GM21717 (cell line): ENCODE data around the gene KIF9.
"Not testable (repeated sequence)": the region's sequence is repeated elsewhere in the genome, so short reads cannot be mapped to it uniquely, and the experiment has no call there.

Experiments used
- ATAC-seq: cut with Tn5 transposase; IDR thresholded peaks from one replicate; pipeline ENCODE4 v1.9.1; 2021; ENCODE audit warnings: mild to moderate bottlenecking, moderate library complexity; ENCODE audit not compliant: unreplicated experiment

Gene KIF9, protein sequence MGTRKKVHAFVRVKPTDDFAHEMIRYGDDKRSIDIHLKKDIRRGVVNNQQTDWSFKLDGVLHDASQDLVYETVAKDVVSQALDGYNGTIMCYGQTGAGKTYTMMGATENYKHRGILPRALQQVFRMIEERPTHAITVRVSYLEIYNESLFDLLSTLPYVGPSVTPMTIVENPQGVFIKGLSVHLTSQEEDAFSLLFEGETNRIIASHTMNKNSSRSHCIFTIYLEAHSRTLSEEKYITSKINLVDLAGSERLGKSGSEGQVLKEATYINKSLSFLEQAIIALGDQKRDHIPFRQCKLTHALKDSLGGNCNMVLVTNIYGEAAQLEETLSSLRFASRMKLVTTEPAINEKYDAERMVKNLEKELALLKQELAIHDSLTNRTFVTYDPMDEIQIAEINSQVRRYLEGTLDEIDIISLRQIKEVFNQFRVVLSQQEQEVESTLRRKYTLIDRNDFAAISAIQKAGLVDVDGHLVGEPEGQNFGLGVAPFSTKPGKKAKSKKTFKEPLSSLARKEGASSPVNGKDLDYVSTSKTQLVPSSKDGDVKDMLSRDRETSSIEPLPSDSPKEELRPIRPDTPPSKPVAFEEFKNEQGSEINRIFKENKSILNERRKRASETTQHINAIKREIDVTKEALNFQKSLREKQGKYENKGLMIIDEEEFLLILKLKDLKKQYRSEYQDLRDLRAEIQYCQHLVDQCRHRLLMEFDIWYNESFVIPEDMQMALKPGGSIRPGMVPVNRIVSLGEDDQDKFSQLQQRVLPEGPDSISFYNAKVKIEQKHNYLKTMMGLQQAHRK

DNA sequence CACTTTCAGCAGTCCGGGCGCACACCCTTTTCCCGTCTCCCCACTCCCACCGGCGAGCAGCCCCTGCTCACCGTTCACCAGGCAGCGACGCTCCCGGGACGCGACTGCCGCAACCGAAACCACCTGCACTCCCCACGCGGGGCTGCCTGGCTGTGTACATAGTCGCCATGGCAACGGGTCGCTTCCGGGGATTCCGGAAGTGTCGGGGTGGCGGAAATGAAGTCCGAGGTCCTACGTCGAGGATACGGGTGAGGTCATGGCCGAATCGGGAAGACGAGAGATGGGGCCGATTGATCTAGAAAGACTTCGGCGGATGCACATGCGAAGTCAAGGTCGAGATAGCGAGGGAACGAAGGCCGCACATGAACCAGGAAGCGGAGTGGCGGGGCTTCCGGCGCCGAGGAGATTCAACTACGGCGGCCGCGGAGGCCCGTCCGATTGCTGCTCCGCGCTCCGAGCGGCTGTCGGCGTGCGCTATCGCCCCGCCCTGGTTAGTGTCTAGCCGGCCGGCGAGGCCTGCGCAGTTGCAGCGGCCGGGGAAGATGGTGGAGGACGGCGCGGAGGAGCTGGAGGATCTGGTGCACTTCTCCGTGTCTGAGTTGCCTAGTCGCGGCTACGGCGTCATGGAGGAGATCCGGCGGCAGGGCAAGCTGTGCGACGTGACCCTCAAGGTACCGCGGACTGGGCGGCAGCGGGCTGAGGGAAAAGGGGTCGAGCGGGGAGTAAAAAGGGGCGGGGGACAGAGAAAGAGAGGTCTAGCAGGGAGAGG, at the start of gene KIF9, which contains the start of gene KLHL18:
Gene KIF9 (minus strand): TSS at position 376 of the 769 bp plus-strand sequence. CDS start 5,425 bp downstream, outside the sequence.
Gene KLHL18 (plus strand): TSS at position 521 of the 769 bp plus-strand sequence. CDS start 22 bp downstream, at position 543.
- peak; percentile 77 for ATAC-seq

DNA sequence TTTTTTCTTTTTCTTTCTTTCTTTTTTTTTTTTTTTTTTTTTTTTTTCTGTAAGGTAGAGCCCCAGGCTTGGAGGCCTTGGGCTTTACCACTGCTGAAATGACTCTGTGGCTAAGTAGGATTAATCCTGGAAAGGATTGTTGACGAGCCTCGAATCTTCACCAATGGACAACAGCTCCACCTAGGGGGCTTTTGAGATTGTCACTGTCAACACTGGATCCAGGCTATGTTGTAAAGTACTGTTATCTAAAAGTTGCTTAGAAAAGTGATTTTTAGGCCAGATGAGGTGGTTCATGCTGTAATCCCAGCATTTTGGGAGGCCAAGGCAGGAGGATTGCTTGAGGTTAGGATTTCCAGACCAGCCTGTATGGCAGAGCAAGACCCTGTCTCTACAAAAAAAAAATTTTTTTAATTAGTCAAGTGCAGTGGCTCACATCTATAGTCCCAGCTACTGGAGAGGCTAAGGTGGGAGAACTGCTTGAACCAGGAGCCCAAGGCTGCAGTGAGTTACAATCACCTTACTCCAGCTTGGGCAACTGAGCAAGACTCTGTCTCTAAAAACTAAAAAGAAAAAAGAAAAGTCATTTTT, 41.8 kb upstream of the KIF9 start:
- no peak for ATAC-seq

DNA sequence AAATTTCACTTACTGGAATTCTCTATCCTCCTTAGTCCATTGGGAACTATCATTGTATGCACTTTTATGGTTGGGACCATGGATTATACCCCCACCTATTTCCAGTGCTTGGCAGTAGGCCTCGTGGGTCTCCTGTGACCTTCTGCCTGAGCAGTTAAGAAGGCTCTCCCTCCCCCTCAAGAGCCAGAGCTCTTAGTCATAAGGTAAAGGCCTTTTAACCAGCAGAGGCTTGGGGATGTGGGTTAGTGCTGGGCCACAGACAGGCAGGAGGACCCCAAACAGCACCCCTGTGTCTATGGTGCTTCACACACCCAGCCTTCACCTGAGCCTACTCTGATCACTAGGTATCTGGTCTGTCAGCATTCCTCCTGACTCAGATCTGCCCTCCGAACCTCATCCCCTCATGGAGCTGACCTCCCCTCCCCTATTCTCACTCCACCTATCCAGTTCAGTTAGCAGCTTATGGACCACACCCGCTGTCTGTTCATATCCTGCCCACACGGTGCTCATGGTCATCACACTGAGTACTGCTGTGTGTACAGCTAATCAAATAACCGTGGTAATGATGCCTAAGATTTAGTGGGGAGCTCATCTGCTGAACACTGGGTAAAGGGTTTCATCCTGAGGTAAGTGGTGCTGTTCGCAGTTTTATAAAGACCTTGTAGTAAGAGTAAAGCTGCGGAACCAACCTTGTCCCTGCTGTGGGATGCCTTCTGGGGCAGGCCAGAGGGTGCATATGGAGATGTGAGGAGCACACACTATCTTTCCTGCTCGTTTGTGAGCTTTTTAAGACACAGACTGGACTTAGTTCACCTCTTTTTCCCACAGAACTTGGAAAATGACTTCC, 41.1 kb upstream of the KIF9 start:
- ATAC-seq = no peak

DNA sequence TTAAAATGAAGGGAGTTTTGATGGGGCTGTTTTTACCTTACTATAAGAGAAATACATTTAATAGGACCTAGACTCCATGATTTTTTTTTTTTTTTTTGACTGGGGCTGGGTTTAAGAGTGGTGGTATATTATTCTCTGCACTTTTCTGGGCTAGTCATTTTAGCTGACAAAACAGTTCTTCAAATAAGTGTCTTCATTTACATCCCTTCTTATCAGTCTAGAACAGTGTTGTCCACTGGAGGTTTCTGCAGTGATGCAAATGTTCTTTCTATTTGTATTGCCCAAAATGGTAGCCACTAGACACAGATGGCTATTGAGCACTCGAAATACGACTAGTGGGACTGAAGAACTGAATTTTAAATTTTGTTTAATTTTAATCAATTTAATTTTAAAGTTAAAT, 37.4 kb upstream of the KIF9 start:
- ATAC-seq = no peak

DNA sequence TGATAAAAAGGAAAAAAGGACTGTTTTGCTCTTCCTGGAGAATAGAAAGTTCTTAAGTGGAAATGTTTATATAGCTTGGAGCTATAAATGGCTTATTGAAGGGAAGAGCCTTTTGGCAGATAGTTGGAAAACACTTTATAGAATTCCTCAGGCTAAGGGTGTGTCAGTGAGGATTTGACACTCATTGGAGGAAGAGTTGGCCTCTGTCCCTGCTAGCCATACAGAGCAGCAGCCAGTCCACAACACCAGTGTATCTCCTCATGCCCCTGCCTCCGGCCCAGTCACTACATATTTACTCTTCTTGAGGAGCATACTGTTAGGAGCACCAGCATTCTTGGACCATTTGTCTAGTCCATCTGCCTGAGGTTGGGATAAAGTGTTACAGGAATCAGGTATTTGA, 36.3 kb upstream of the KIF9 start:
- no peak for ATAC-seq

DNA sequence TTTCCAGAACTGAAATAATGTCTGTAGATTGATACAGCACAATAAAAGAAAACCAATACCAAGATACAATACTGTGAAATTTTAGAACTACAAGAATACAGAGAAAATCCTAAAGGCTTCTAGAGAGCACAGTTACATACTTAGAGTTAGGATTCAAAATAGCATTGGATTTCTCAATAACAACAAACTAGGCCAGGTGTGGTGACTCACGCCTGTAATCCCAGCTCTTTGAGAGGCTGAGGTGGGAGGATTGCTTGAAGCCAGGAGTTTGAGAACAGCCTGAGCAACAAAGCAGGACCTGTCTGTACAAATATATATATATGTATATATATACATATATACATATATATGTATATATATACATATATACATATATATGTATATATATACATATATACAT, 33.6 kb upstream of the KIF9 start:
- ATAC-seq = not testable (repeated sequence)

DNA sequence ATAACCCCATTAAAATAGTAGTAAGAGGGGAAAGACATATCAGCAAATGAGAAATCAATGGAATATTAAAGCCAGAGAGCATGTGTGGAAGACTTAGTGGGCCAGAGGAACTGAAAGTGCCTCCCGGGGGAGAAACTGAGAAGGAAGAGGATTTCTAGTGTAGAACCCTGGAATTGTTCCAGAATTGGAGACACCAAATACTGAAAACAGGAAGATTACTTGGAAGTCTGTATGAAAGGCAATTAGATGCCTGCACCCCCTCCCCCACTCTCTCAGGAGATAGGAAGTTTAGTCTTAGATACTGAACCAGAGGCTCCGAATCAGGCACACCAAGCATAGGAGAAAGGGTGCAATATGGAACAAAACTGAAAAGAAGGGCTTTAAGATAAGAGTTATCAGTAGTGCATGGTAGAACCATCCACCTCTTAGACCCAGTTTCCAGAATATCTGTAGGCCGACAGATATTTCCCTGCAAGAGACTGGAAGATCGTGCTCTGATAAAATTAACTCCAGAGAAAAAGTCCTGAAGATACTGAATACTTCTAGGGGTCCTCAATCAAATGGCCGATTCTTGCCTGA, 32.6 kb upstream of the KIF9 start:
- no peak for ATAC-seq

DNA sequence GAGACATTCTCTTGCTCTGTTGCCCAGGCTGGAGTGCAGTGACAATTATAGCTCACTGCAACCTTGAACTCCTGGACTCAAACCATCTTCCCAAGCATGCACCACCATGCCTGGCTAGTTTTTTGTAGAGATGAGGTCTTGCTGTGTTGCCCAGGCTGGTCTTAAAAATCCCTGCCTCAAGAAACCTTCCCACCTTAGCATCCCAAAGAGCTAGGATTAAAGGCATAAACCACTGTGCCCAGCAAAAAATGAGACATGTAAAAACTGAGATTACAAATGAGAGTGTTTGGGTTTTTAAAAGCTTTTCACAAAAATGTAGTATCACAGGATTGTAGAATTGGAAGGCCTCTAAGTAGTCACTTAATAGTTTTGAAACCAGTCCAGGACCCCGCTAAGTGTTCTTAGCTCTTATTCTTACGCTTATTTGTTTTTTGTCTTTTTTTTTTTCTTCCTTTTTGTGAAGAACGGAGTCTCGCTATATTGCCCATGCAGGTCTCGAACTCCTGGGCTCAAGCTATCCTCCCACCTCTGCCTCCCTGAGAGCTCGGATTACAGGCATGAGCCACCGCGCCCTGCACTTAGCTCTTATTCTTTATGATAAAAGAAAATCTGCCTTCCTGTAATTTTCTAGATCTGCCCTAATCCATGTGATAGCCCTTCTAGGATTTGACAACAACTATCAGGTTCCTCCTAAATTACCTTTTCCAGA, 31.6 kb upstream of the KIF9 start:
- ATAC-seq = no peak

DNA sequence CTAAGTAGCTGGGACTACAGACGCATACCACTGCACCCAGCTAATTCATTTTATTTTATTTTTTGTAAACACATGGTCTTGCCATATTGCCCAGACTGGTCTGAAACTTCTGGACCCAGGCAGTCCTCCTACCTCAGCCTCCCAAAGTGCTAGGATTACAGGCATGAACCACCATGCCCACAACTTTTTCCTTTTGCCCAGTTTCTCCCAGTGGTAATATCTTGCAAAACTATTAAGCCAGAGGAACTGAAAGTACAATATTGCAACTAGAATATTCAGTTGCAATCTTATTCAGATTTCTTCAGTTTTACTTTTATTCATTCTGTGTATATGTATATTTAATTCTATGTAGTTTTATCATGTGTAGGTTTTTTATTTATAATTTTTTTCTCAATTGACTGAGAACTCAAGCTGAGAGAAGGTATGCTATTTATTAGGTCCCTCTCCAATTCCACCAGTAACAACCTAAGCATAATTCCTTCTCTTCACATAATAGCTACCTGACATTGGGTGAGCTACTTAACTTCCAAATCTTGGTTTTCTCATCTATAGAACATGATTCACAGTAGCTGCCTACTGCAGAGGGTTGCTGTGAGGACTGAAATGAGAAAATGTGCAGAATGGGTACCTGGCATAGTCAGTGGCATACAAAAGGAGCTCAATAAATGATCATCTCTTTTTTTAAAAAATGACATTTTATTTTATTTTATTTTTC, 30.9 kb upstream of the KIF9 start:
- no peak for ATAC-seq

DNA sequence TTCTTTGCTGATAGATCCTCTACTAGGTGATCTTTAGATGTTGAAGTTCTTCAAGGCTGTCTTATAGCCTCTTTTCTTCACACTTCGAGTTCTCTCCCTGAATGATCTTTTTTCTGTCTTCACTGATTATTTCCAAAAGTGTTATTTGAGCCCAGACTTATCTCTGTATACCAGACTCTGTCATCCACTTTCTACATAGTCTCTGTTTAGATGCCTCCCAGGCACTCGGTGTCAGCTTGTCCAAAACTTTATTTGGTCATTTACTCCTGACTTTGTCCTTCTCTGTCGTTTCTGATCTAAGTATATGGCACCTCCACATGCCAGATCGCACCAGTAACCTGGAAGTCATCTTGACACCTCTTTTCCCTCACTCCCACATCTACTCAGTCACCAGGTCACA, 27.8 kb upstream of the KIF9 start:
- ATAC-seq = no peak

DNA sequence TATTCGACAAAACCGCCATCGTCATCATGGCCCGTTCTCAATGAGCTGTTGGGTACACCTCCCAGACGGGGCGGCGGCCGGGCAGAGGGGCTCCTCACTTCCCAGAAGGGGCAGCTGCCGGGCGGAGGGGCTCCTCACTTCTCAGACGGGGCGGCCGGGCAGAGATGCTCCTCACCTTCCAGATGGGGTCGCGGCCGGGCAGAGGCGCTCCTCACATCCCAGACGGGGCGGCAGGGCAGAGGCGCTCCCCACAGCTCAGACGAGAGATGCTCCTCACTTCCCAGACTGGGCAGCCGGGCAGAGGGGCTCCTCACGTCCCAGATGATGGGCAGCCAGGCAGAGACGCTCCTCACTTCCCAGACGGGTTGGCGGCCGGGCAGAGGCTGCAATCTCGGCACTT, 26.6 kb upstream of the KIF9 start:
- not testable (repeated sequence) for ATAC-seq

DNA sequence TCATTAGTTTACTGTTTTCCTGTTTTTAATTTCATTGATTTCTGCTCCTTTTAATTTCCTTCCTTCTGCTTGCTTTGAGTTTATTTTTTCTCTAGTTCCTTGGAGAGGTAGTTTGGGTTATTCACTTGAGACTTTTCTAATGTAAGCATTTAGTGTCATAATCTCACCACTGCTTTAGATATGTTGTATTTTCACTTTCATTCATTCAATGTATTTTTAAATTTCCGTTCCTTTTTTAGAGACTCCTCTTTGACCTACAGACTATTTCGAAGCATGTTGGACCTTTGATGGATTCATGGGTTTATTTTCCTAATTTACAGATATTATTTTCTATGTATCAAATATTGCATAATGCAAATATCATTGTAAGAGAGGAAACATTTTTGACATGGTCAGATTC, 23.4 kb upstream of the KIF9 start:
- no peak for ATAC-seq

DNA sequence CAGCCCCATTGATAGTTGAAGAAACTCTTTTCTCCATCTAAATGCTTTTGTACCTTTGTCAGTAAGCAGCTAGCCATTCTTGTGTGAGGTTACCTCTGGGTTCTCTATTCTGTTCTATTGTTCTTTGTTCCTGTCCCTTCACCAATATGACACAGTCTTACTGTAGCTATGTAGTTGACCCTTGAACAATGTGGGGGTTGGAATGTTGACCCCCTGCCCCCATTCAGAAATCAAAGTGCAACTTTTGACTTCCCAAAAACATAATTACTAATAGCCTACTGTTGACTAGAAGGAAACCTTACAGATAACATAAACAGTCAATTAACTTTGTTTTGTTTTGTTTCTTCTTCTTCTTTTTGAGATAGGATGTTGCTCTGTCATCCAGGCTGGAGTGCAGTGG, 18.9 kb upstream of the KIF9 start:
- ATAC-seq = no peak

DNA sequence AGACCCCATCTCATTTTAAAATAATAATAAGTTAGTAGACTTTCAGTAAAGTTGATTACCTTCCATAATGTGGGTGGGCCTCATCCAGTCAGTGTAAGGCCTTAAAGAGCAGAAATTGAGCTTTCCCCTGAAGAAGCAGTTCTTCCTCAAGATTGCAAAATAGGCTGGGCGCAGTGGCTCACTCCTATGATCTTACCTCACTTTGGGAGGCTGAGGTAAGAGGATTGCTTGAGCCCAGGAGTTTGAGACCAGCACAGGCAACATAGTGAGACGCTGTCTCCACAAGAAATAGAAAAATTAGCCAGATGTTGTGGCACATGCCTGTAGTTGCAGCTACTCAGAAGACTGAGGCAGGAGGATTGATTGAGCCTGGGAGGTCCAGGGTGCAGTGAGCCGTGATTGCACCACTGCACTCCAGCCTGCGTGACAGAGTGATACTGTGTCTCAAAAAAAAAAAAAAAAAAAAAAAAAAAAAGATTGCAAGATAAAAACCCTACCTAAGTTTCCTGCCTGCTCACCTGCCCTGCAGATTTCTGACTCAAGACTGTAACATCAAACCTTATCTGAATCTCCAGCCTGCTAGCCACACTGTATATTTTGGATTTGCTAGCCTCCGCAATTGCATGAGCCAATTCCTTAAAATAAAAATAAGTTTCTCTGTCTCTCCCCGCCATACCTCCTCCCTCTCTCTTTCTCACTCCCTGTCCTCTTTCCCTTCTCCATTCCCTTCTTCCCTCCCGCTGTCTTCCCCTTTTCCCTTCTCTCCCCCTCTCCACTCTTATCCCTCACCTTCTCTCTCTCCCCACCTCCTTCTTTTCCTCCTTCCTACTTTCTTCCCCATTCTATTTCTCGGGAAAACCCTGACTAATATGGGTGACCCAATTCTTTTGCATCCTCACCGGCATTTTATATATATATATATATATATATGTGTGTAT, 17.1 kb upstream of the KIF9 start:
- no peak for ATAC-seq

DNA sequence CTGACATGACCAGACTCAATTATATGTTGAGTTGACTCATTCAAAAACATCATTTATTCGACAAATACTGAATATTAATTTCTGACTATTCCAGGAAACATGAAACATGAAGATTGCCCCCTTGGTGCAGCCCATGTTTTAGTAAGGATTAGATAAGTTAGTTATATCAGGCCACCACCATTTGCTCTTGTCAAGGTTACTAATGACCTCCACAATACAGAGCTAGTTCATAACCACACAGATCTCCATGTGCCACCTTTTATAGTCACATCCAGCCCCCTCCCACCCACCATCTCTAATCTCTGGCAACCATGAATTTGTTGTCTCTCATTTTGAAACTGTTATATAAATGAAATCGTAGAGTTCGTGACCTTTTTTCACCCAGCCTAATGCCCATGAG, 15.8 kb upstream of the KIF9 start:
- no peak for ATAC-seq

DNA sequence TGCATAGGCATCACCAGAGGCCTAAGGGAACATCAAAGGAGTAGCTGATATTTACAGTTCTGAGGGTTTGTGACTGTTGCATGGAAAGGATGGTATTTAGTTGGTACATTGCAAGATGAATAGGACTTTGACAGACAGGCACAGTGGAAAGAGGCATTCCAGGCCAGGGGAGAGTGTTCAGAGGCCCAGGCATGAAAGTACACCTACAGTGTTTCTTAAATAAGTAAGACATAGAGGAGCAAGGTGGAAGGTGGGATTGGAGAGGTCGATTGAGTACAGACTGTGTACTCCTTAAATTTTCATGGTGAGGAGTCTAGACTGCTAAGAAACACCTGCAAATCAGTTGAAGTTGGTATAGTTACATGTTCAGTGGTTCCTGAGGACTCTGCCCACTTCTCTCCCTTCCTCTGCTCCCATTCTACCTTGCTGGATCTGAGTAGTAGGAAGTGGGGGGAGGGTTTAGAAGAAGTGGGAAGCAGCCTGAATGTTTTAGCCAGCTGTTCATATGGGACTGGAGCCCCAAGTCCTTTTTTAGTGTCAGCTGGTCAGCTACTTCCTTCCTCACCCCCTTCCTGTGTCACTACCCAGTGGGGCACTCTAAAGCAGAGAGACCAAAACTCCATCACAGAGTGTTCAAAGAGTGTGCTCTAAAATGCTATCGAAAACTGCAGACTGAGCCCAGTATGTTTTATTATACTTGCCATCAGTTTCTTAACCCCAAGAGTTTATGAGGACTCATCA, 14.1 kb upstream of the KIF9 start:
- no peak for ATAC-seq

DNA sequence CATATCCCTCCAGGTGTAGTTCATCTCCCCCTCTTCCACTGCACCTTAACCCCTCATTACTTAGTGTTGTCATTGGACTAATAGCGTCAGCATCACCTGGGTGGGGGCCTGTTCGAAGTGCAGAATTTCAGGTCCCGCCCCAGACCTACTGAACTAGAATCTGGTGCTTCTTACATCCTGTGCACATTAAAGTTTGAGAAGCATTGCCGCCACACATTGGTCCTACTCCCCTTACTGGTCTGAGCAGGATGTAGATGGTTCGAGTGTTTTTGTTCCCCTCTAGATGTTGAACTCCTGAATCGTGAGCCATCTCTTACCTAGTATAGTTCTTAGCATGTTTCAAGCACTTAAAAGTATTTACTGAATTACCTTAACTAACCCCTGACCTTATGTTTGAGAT, 13.4 kb upstream of the KIF9 start:
- no peak for ATAC-seq
